ENCODE measurements around the gene CFAP74.

Gene CFAP74

GRCh38 chr1:2019571-2020309 is 16.2 kb upstream of the CFAP74 start:
- no peak for DNase-seq (ENCODE audit: low read depth in 2 of 2, low spot score in 1 of 2)

- DNase-seq (ENCODE audit: low read depth in 2 of 2, low spot score in 1 of 2) = no peak
These were observed 15.6 kb upstream of the CFAP74 start, which contains the start of gene GABRD for GRCh38 chr1:2019172-2019543. TSS of gene GABRD (plus strand) at chr1:2019345. CDS start at chr1:2019424, 79 bp downstream.

GRCh38 chr1:2018217-2019171 is 14.9 kb upstream of the CFAP74 start:
- no peak for DNase-seq (ENCODE audit: low read depth in 2 of 2, low spot score in 1 of 2)

GRCh38 chr1:2016123-2016522 is 12.5 kb upstream of the CFAP74 start:
- no peak for DNase-seq (ENCODE audit: low read depth in 2 of 2, low spot score in 1 of 2)

- DNase-seq (ENCODE audit: low read depth in 2 of 2, low spot score in 1 of 2) = no peak
These were observed 11.5 kb upstream of the CFAP74 start for GRCh38 chr1:2014741-2015735.

- no peak for DNase-seq (ENCODE audit: low read depth in 2 of 2, low spot score in 1 of 2)
These were observed 10.6 kb upstream of the CFAP74 start for GRCh38 chr1:2014181-2014580.

GRCh38 chr1:2009101-2010053 is 5.8 kb upstream of the CFAP74 start:
- DNase-seq (ENCODE audit: low read depth in 2 of 2, low spot score in 1 of 2) = no peak

- DNase-seq (ENCODE audit: low read depth in 2 of 2, low spot score in 1 of 2) = no peak
These were observed 1.3 kb upstream of the CFAP74 start for GRCh38 chr1:2004856-2005255.

- DNase-seq (ENCODE audit: low read depth in 2 of 2, low spot score in 1 of 2) = no peak
These were observed 1.7 kb downstream of the CFAP74 start for GRCh38 chr1:2001773-2002411.

GRCh38 chr1:2000850-2001249 is 2.7 kb downstream of the CFAP74 start:
- DNase-seq (ENCODE audit: low read depth in 2 of 2, low spot score in 1 of 2) = no peak

- DNase-seq (ENCODE audit: low read depth in 2 of 2, low spot score in 1 of 2) = no peak
These were observed 3.2 kb downstream of the CFAP74 start for GRCh38 chr1:2000432-2000831.

GRCh38 chr1:1997576-1997975 is 6.0 kb downstream of the CFAP74 start:
- DNase-seq (ENCODE audit: low read depth in 2 of 2, low spot score in 1 of 2) = no peak

- DNase-seq (ENCODE audit: low read depth in 2 of 2, low spot score in 1 of 2) = no peak
These were observed 7.4 kb downstream of the CFAP74 start for GRCh38 chr1:1996207-1996651.

GRCh38 chr1:1994536-1994935 is 9.1 kb downstream of the CFAP74 start:
- no peak for DNase-seq (ENCODE audit: low read depth in 2 of 2, low spot score in 1 of 2)

GRCh38 chr1:1990222-1990621 is 13.4 kb downstream of the CFAP74 start:
- no peak for DNase-seq (ENCODE audit: low read depth in 2 of 2, low spot score in 1 of 2)

GRCh38 chr1:1989789-1990188 is 13.8 kb downstream of the CFAP74 start:
- no peak for DNase-seq (ENCODE audit: low read depth in 2 of 2, low spot score in 1 of 2)

GRCh38 chr1:1989102-1989542 is 14.5 kb downstream of the CFAP74 start:
- DNase-seq (ENCODE audit: low read depth in 2 of 2, low spot score in 1 of 2) = no peak

GRCh38 chr1:1988061-1988945 is 15.3 kb downstream of the CFAP74 start:
- DNase-seq (ENCODE audit: low read depth in 2 of 2, low spot score in 1 of 2) = no peak
